HG02763 (cell line): ENCODE measurements around the gene GPC5.

Experiments
- ATAC-seq: cut with Tn5 transposase; IDR thresholded peaks from one replicate; pipeline ENCODE4 v1.9.1; 2021; ENCODE audit warnings: mild to moderate bottlenecking, moderate library complexity; ENCODE audit not compliant: unreplicated experiment

Gene GPC5

DNA sequence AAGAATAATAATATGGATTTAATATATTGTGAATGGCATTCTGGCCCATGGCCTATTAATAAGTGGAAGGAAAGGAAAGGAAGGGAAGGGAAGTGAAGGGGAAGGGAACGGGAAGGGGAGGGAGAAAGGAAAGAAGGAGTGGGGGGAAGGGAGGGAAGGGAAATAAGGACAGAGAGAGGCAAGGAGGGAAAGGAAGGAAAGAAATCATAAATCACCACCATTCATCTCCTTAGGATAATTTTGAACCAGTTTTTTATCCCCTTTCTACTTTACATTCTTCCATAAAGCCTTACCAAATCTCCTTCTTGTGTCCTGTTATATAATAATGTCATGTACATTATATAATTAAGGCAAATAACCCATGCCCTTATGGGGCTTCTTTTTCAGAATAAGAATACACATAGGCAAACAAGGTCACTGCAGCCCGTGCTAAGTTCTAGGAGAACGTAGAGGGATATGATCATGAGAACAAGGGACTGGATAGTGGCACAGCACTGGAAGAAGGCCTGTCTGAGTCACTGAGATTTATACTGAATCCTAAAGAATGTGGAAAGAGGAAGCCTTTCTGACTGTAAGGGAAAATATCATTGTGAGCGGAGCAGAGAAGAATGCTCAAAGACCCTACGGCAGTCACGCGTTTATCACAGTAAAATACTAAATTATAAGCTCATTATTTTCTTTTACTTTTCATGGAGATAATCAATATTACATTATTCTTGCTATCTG is 1383.7 kb downstream of the GPC5 start:
- no peak for ATAC-seq

DNA sequence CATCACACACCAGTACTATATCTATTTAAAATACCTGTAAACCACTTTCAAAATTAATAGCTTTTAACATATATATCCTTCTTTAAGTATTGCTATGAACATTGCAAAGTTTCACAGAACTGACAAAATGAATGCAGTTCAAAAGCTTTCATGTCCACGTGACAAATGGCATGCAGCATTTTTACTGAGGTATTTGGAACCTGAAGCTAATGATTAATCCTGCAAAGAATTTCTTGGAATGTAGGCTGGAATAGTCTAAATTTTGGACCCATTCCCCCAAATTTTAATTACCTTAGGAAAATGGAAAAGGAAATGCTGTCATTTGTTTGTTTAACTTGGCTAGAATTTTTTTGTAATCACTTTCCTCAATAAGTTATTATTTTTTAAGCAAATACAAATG is 1404.4 kb downstream of the GPC5 start:
- no peak for ATAC-seq

GRCh38 chr13:92804346-92804745 is 1405.9 kb downstream of the GPC5 start:
- no peak for ATAC-seq

GRCh38 chr13:92804926-92805325 is 1406.5 kb downstream of the GPC5 start:
- ATAC-seq: no peak

DNA sequence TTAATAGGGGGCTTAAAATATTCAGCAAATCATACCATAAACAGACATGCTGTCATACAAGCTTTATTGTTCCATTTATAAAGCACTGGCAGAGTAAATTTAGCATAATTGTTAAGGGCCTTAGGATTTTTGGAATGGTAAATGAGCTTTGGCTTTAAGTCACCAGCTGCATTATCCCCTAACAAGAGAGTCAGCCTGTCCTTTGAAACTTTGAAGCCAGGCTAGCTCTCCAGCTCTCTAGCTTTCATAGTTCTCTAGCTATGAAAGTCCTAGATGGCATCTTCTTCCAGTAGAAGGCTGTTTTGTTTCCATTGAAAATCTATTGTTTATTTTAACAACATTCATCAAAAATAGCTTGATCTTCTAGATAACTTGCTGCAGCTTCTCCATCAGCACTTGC is 1407.3 kb downstream of the GPC5 start:
- no peak for ATAC-seq

GRCh38 chr13:92806215-92806614 is 1407.8 kb downstream of the GPC5 start:
- ATAC-seq: peak; percentile 48

GRCh38 chr13:92807353-92807752 is 1408.9 kb downstream of the GPC5 start:
- ATAC-seq: no peak

- no peak for ATAC-seq
Measured at GRCh38 chr13:92807966-92808365, 1409.5 kb downstream of the GPC5 start.

- ATAC-seq: no peak
Measured at GRCh38 chr13:92821324-92821723, 1422.9 kb downstream of the GPC5 start.

GRCh38 chr13:92823059-92823458 is 1424.6 kb downstream of the GPC5 start:
- no peak for ATAC-seq

DNA sequence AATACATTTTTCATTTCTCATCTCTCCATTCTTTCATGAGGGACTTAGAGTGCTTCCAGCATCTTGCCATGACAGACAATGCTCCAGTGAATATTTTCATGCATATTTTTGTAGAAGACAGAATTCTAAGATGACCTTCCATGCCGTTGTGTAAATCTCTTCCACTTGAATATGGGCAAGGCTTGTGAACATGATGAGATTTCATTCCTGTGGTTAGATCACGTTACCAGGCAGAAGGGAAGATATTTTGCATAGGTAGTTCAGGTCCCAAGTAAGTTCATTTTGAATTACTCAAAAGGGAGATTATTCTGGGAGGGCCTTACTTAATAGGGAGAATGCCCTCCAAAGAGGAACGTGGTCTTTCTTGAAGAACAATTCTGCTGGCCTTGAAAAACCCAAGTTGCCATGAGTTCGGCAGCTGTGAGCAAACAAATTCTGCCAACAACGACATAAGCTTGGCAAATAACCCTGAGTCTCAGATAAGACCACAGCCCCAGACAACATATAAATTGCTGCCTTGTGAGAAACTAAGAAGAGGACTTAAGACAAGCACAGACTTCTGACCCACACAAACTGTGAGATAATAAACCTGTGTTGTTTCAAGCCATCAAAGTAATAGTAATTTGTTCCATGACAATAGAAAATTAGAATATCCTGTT is 1427.6 kb downstream of the GPC5 start:
- no peak for ATAC-seq

GRCh38 chr13:92827503-92827902 is 1429.1 kb downstream of the GPC5 start:
- ATAC-seq: no peak

- no peak for ATAC-seq
Measured at GRCh38 chr13:92829930-92830329, 1431.5 kb downstream of the GPC5 start.

DNA sequence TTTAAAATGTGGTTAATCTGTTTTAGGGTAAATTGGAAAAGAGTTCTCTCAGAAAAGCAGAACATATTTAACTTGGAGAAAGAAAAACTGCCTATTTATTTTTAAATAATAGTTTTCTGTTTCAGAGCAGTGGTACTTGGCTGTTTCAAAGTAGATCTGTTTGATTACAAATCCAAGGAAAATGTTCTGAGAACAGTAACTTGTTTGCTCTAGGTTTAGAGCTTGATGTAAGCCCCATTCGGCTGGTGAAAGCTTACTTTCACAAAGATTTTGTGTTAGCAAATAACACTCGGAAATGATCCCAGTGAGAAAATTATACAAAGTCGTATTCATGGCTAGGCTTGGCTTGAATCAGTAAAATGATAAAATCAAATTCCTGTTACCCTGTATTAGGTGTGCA is 1432.4 kb downstream of the GPC5 start:
- ATAC-seq: no peak

GRCh38 chr13:92833071-92833470 is 1434.7 kb downstream of the GPC5 start:
- no peak for ATAC-seq

DNA sequence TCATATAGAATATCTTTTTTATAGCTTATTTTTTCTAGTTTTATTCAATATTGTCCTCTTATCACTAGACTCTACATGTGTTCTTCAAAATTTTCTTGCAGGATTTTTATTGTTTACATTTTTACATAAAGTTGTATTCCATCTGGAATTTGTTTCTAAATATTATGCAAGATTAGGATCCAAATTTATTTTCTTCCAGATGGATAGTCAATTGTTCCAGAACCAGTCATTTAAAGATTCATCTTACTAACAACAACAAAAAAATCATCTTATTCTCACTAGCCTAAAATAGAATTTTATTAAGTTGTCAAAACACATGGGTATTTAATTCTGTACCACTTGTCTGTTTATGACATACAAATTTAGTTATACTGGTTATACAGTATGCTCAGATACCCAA is 1437.8 kb downstream of the GPC5 start:
- ATAC-seq: no peak

GRCh38 chr13:92838786-92839185 is 1440.4 kb downstream of the GPC5 start:
- no peak for ATAC-seq

- no peak for ATAC-seq
Measured at GRCh38 chr13:92842145-92842544, 1443.7 kb downstream of the GPC5 start.

DNA sequence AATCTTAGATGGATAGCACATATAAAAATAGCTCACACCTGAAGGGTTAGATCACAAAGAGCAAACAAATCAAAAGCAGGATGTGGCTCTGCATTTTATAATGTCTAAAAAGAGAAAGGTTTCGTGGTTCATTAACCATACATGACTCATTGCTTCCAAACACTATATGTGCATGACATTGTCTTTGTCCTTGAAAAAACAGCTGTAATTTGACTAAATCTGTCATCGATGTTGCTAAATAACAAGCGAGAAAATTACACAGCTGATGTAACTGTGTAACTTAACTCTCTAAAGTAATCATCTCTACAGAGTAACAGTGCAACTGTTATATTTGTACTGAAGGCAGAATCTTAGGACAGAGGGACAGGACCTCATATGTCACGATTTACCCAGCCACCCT is 1445.1 kb downstream of the GPC5 start:
- ATAC-seq: no peak

- ATAC-seq: no peak
Measured at GRCh38 chr13:92849381-92849780, 1451.0 kb downstream of the GPC5 start.

DNA sequence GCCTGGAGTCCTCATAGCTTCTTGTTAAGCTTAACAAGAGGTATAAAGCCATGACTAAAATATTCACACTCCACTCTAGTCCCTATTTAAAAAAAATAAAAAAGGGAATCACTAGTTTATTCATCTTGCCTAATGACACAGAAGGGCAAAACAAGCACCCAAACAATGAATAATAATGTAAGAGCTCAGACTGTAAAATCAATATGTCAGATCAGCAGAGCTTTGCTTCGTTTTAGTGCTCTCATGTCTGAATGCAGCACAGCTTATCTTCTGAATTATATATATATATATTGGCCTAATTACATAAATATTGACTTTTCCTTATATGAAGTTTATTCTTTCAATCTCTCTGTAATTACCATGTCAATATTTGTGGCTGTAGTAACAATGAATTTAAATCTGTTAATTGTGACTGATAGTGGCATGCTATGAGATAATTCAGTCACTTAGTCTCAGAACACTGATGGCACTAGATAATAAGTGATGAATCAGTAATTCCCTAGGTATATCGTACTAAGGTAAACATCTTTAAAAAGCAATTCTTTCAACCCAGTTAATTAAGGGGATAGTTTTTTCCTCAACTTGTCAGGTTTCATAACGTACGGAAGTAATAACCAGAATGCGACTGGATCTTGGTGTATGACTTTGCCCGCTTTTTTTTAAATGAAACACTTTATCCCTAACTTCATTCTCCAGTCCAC is 1466.3 kb downstream of the GPC5 start:
- no peak for ATAC-seq

DNA sequence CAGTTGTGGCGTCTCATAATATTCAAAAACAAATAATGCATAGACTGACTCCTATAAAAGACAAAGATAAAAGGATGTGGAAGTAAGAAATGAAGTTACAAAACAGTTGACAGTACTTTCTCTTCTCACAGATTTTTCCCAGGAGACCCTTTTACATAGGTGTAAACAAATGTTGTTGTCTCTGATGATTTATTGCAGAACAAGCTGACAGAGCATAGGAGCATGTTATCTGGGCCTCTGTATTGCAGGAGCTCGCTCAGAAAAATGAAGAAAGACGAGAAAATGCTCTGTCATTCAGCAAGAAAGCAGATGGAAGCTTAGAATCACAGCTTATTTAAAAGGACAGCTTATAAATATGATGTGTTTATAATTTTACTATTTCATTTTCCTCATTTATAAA is 1474.6 kb downstream of the GPC5 start:
- ATAC-seq: no peak
